ENCODE results near the gene OGDH.

DNA sequence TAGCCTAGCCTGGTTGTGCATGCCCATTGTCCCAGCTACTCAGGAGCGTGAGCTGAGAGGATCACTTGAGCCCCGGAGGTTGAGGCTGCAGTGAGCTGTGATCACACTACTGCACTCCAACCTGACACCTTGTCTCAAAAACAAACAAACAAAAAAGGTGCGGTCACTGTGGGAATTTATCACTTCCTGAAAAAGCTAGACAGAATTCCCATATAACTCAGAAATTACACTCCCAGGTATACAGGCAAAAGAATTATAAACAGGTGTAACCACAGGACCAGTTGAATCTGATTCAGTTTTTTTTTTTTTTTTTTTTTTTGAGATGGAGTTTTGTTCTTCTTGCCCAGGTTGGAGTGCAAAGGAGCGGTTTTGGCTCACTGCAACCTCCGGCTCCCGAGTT is 3.2 kb upstream of the OGDH start:
- no peak for TF ChIP-seq POLR2A (IDR thresholded peaks at IDR 0.05)
- no peak for TF ChIP-seq CTCF (IDR thresholded peaks at IDR 0.05)
